K562 (cell line): ENCODE results near the gene GALNT17. TPM values are rescaled to one million over a fixed set of nuclear protein-coding genes. Genes with fewer than 3 reads are reported as not detected.

ENCODE experiments used
- ATAC-seq: fragments of 200-7000 bp; cut with Tn5 transposase; 3 replicates; pipeline ENCODE4 v1.9.1; 2020; ENCODE audit warnings: moderate library complexity
- BruUV-seq: library from RNA; stranded (reverse); fragments of 400-500 nt; replicated peaks from 2 replicates; lab custom pipeline; 2021; lab: Mats Ljungman, UMichigan
- CTCF ChIA-PET: fragments of 300-600 bp; formaldehyde crosslinking; extraction: SDS; loops from one replicate; lab custom pipeline; 2021; ENCODE audit warnings: low intra/inter-chr PET ratio; lab: Yijun Ruan, JAX
- POLR2A ChIA-PET: fragments of 300-600, 350-650 bp; sonication (Branson Sonifier 250); formaldehyde crosslinking; extraction: SDS; loops from one replicate; lab custom pipeline; 2021; ENCODE audit warnings: antibody characterized with exemption, inconsistent platforms; lab: Yijun Ruan, JAX
- DNase-seq, 4 experiments: peaks; one replicate each; pipeline versions ENCODE4 v3.0.0 to v3.0.0-alpha.2; 2011 to 2018; ENCODE audit warnings: low spot score in 3 of 4, mixed read lengths in 3 of 4; ENCODE audit errors: extremely low read depth in 1 of 4
- FAIRE-seq: peaks from 2 replicates; lab custom pipeline; 2011; peaks lifted over from hg19 to GRCh38; lab: Jason Lieb, UNC
- H2AFZ ChIP-seq: 2 replicates; pipeline ENCODE4 v1.6.0; 2011; ENCODE audit warnings: low read depth, low read length, control low read depth, inconsistent platforms
- H3K27ac ChIP-seq: fragments of 200-600 bp; 3 replicates; pipeline ENCODE4 v1.8.0; 2011; ENCODE audit warnings: low read depth, mild to moderate bottlenecking, control low read depth, inconsistent platforms, low read length, moderate library complexity, mixed read lengths; ENCODE audit errors: extremely low read depth
- H3K27me3 ChIP-seq, 2 experiments: fragments of 300-600 bp in 1 of 2; 2 replicates in 1 of 2; 3 replicates in 1 of 2; pipeline versions ENCODE4 v1.6.0 to v1.8.0; 2011; ENCODE audit warnings: inconsistent platforms in 2 of 2, low read length in 2 of 2, mild to moderate bottlenecking in 1 of 2, mixed read lengths in 1 of 2, moderate library complexity in 1 of 2; ENCODE audit not compliant: control insufficient read depth in 2 of 2, insufficient read depth in 2 of 2
- H3K36me3 ChIP-seq: fragments of 300-600 bp; 3 replicates; pipeline ENCODE4 v1.8.0; 2011; ENCODE audit warnings: mild to moderate bottlenecking, low read length, inconsistent platforms; ENCODE audit not compliant: control insufficient read depth, insufficient read depth
- H3K4me1 ChIP-seq, 2 experiments: fragments of 200-600 bp in 1 of 2; replicated peaks in 1 of 2; 2 replicates in 1 of 2; 3 replicates in 1 of 2; pipeline versions ENCODE4 v1.5.1 to v1.8.0; 2011; ENCODE audit warnings: inconsistent platforms in 2 of 2, low read length in 2 of 2, mild to moderate bottlenecking in 1 of 2, mixed read lengths in 1 of 2, moderate library complexity in 1 of 2; ENCODE audit not compliant: control insufficient read depth in 2 of 2, insufficient read depth in 2 of 2
- H3K4me2 ChIP-seq: 2 replicates; pipeline ENCODE4 v1.6.1; 2011; ENCODE audit warnings: low read length, control low read depth, inconsistent platforms, mixed read lengths; ENCODE audit not compliant: insufficient read depth
- H3K4me3 ChIP-seq: fragments of 200-600 bp; sonication (generic), shearing (Covaris generic); 2 replicates; pipeline ENCODE4 v1.5.1; 2016; ENCODE audit warnings: control low read depth, inconsistent platforms
- H3K79me2 ChIP-seq: fragments of 200-600 bp; 3 replicates; pipeline ENCODE4 v1.8.0; 2011; ENCODE audit warnings: low read length, inconsistent platforms; ENCODE audit not compliant: control insufficient read depth, insufficient read depth
- H3K9ac ChIP-seq, 2 experiments: 2 replicates each; pipeline versions ENCODE4 v1.6.0 to v1.6.1; 2011; ENCODE audit warnings: low read depth in 2 of 2, low read length in 2 of 2, control low read depth in 1 of 2, inconsistent platforms in 1 of 2, mild to moderate bottlenecking in 1 of 2, mixed read lengths in 1 of 2; ENCODE audit not compliant: insufficient read depth in 1 of 2
- H3K9me1 ChIP-seq: one replicate; pipeline ENCODE4 v1.6.0; 2011; ENCODE audit warnings: inconsistent platforms, mild to moderate bottlenecking, low read length, moderate library complexity; ENCODE audit not compliant: control insufficient read depth, insufficient read depth
- H3K9me3 ChIP-seq: replicated peaks from 2 replicates; pipeline ENCODE4 v1.5.1; 2011; ENCODE audit warnings: low read depth, low read length, inconsistent platforms; ENCODE audit not compliant: control insufficient read depth, insufficient read depth
- H4K20me1 ChIP-seq: replicated peaks from 2 replicates; pipeline ENCODE4 v1.6.1; 2011; ENCODE audit warnings: low read length, inconsistent platforms, mixed read lengths; ENCODE audit not compliant: control insufficient read depth, insufficient read depth
- CHCHD3 ChIP-seq: fragments of 250-450 bp; sonication (Bioruptor Pico); IDR thresholded peaks from 2 replicates; pipeline ENCODE4 v2.1.2; 2022; ENCODE audit warnings: mild to moderate bottlenecking
- CREM ChIP-seq: IDR thresholded peaks from 2 replicates; pipeline ENCODE4 v1.6.1; 2014; ENCODE audit warnings: antibody characterized with exemption, low read depth
- DNMT1 ChIP-seq: fragments of 450-650 bp; IDR thresholded peaks from 2 replicates; pipeline ENCODE4 v1.6.1; 2016; ENCODE audit warnings: antibody characterized with exemption, mild to moderate bottlenecking
- PCBP1 ChIP-seq: fragments of 200-400 bp; formaldehyde crosslinking; IDR thresholded peaks from 2 replicates; pipeline ENCODE4 v1.6.1; 2018; ENCODE audit warnings: mild to moderate bottlenecking, low read depth, low read length; ENCODE audit not compliant: poor library complexity, severe bottlenecking
- PHF8 ChIP-seq: fragments of 200-600 bp; sonication (generic); IDR thresholded peaks from 2 replicates; pipeline ENCODE4 v1.6.1; 2012; ENCODE audit warnings: mixed run types, mild to moderate bottlenecking, inconsistent platforms, low read length, moderate library complexity, borderline replicate concordance
- POLR2AphosphoS5 ChIP-seq: IDR thresholded peaks from 2 replicates; pipeline ENCODE4 v1.6.1; 2011; ENCODE audit warnings: mild to moderate bottlenecking, low read depth, low read length, moderate library complexity; ENCODE audit not compliant: control insufficient read depth, insufficient read depth
- POLR2G ChIP-seq: fragments of 200-400 bp; formaldehyde crosslinking; IDR thresholded peaks from 2 replicates; pipeline ENCODE4 v1.6.1; 2017; ENCODE audit warnings: low read depth, mild to moderate bottlenecking, antibody characterized with exemption, low read length, moderate library complexity
- SP2 ChIP-seq: IDR thresholded peaks from 2 replicates; pipeline ENCODE4 v1.6.1; 2011; ENCODE audit warnings: mild to moderate bottlenecking, low read depth, low read length, moderate library complexity; ENCODE audit not compliant: poor library complexity, severe bottlenecking; ENCODE audit errors: extremely low read depth
- WGBS: fragments of 100-300 bp; shearing (Covaris generic); methylation state at CpG from one replicate; pipeline ENCODE4 v1.1.6; 2016; ENCODE audit warnings: low coverage, mixed read lengths; ENCODE audit not compliant: insufficient coverage; ENCODE audit errors: missing lambda C conversion rate; 5-methylcytosine and 5-hydroxymethylcytosine counted together
- in situ Hi-C: fragments of 300-500 bp; cut with MboI; formaldehyde crosslinking; loops from 4 replicates; pipeline ENCODE4 v1.15.0; 2018; ENCODE audit warnings: inconsistent platforms, mixed read lengths
- intact Hi-C: fragments of 100-400 bp; cut with micrococcal nuclease; formaldehyde crosslinking; loops from 2 replicates; pipeline ENCODE4 v1.14.2; 2022
- polyA plus RNA-seq, 8 experiments: library from polyadenylated mRNA; depleted of rRNA in 4 of 8; stranded (reverse) in 5 of 8; unstranded in 3 of 8; fragments of >200 nt; fragmentation: Nextera tagmentation in 2 of 8; fragmentation: Illumina TruSeq in 1 of 8; extraction: Ambion mirVana in 2 of 8; extraction: Trizol in 1 of 8; gene quantifications; 2 replicates each; pipeline versions ENCODE4 v1.2.1 to v1.2.3, GENCODE V29; 2011 to 2014; ENCODE audit warnings: inconsistent platforms in 1 of 8, missing spikeins in 1 of 8
- total RNA-seq, 7 experiments: library from RNA; depleted of rRNA in 6 of 7; stranded (reverse); fragments of >200 nt in 6 of 7; fragmentation: Illumina TruSeq in 2 of 7; extraction: Trizol in 2 of 7; gene quantifications; 2 replicates each; pipeline versions ENCODE4 v1.2.1 to v1.2.3, GENCODE V29; 2011 to 2021; ENCODE audit warnings: low replicate concordance in 1 of 7
- TF ChIP-seq, protein P1 (sequence below), 2 experiments: fragments of 450-650 bp in 1 of 2; sonication (generic) in 1 of 2; formaldehyde crosslinking in 1 of 2; IDR thresholded peaks; 2 replicates each; pipeline versions ENCODE4 v1.7.1 to v1.9.0; 2016 to 2022; ENCODE audit warnings: inconsistent platforms in 1 of 2, mild to moderate bottlenecking in 1 of 2, missing genetic modification reagents in 1 of 2
- TF ChIP-seq, protein P2 (sequence below): sonication (generic); formaldehyde crosslinking; IDR thresholded peaks from 2 replicates; pipeline ENCODE4 v1.8.0; 2022; ENCODE audit warnings: mild to moderate bottlenecking, missing genetic modification reagents

The GALNT17 gene
- total and polyA plus RNA-seq, 9 of the 15 experiments (the other 6 are each of a cell fraction or from before 2014, with no cell fraction given), result not detected

DNA sequence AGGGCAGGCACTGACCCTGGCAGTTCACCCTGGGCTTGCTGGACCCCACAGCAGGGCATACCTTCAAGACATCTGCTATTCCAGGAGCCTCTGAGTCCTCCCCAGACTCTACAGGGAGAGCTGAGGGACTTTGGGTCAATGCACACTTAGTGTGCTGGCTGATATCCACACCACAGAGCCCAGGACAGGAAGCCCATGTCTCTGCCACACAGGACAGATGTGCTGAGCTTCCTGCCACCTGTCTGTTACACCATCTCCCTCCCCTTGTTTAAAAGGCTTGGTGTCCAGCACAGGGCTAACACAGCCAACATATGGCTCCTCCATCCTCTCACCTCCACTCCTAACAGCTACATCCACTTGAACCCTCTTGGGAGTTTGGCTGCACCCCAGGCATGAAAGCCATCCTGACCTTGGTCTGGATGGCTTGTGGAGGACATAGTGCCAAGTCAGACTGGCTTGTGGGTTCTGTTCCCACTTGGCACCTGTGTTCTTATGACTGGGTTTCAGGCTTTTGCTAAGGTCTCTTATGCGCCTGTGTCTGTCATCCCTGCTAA is 529.8 kb downstream of the GALNT17 start:
- FAIRE-seq, result no peak
- in situ Hi-C loops, result no loop called here
- H3K36me3 ChIP-seq, result no peaks in the 10 kb centered on the region
- H4K20me1 ChIP-seq, result no peaks in the 10 kb centered on the region
- TF ChIP-seq SP2 (no peak), POLR2G (no peak), PHF8 (no peak), CHCHD3 (CRISPR knock-in tag) (no peak), PCBP1 (no peak), POLR2AphosphoS5 (no peak), DNMT1 (no peak), CREM (no peak)
- TF ChIP-seq, protein P1, sequence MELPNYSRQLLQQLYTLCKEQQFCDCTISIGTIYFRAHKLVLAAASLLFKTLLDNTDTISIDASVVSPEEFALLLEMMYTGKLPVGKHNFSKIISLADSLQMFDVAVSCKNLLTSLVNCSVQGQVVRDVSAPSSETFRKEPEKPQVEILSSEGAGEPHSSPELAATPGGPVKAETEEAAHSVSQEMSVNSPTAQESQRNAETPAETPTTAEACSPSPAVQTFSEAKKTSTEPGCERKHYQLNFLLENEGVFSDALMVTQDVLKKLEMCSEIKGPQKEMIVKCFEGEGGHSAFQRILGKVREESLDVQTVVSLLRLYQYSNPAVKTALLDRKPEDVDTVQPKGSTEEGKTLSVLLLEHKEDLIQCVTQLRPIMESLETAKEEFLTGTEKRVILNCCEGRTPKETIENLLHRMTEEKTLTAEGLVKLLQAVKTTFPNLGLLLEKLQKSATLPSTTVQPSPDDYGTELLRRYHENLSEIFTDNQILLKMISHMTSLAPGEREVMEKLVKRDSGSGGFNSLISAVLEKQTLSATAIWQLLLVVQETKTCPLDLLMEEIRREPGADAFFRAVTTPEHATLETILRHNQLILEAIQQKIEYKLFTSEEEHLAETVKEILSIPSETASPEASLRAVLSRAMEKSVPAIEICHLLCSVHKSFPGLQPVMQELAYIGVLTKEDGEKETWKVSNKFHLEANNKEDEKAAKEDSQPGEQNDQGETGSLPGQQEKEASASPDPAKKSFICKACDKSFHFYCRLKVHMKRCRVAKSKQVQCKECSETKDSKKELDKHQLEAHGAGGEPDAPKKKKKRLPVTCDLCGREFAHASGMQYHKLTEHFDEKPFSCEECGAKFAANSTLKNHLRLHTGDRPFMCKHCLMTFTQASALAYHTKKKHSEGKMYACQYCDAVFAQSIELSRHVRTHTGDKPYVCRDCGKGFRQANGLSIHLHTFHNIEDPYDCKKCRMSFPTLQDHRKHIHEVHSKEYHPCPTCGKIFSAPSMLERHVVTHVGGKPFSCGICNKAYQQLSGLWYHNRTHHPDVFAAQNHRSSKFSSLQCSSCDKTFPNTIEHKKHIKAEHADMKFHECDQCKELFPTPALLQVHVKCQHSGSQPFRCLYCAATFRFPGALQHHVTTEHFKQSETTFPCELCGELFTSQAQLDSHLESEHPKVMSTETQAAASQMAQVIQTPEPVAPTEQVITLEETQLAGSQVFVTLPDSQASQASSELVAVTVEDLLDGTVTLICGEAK (IDR thresholded peaks at IDR 0.05), result no peak
- TF ChIP-seq, protein P1 (CRISPR knock-in tag; IDR thresholded peaks at IDR 0.05), result no peak
- TF ChIP-seq, protein P2, sequence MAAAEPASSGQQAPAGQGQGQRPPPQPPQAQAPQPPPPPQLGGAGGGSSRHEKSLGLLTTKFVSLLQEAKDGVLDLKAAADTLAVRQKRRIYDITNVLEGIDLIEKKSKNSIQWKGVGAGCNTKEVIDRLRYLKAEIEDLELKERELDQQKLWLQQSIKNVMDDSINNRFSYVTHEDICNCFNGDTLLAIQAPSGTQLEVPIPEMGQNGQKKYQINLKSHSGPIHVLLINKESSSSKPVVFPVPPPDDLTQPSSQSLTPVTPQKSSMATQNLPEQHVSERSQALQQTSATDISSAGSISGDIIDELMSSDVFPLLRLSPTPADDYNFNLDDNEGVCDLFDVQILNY (CRISPR knock-in tag), result no peak
- TF ChIP-seq, all 486 proteins: peak for 0
- CTCF ChIA-PET, result no interaction called here
- H3K79me2 ChIP-seq, result no peaks in the 10 kb centered on the region
- H2AFZ ChIP-seq, result no peak overlapping the region
- intact Hi-C loops, result no loop called here
- DNase-seq, result no peak
- 0% methylated on average over 1 of the region's 1 CpG for WGBS
- no peak for ATAC-seq
- no peak overlapping the region for H3K9ac ChIP-seq
- BruUV-seq, result no TSS peak
- no peak overlapping the region for H3K4me2 ChIP-seq
- POLR2A ChIA-PET, result no interaction called here
- H3K27me3 ChIP-seq, result no peaks in the 10 kb centered on the region
- no peak overlapping the region for H3K27ac ChIP-seq
- no peaks in the 10 kb centered on the region for H3K9me3 ChIP-seq
- H3K9me1 ChIP-seq, result peaks cover 2% of the 10 kb centered on the region
- H3K4me1 ChIP-seq, result no peaks in the 10 kb centered on the region
- H3K4me3 ChIP-seq, result no peak overlapping the region
